Measurements from ENCODE around the gene PLD3. TPM values are rescaled to one million over a fixed set of nuclear protein-coding genes. Genes with fewer than 3 reads are reported as not detected.

Gene PLD3
- total and polyA plus RNA-seq, 2 experiments from 2014 or later: 181 to 490 TPM

- Mint-ChIP-seq H3K4me1 (peaks cover 5% of the 10 kb centered on the region; the same call in 1 of the 3 replicates), H3K36me3 (ENCODE audit: low read depth) (peaks cover 30% of the 10 kb centered on the region), H3K27ac (no peak overlapping the region; the same call in 1 of the 2 replicates), H3K4me3 (no peak overlapping the region), H3K9me3 (peaks cover 2% of the 10 kb centered on the region; the same call in 1 of the 3 replicates), H3K27me3 (ENCODE audit: insufficient read depth, low read depth, poor library complexity) (peaks cover 4% of the 10 kb centered on the region)
- H2AFZ ChIP-seq: no peak overlapping the region
- ATAC-seq (no peak), DNase-seq (ENCODE audit: low spot score) (no peak)
- H3K4me3 ChIP-seq: no peak overlapping the region
- no peaks in the 10 kb centered on the region for H3K4me1 ChIP-seq (ENCODE audit: insufficient read depth)
- TF ChIP-seq JUNB (IDR thresholded peaks at IDR 0.05; ENCODE audit: unreplicated experiment) (no peak), CTCF (conservative IDR thresholded peaks at IDR 0.05; ENCODE audit: low read depth in 2 of 2) (no peak), POLR2AphosphoS5 (IDR thresholded peaks at IDR 0.05; ENCODE audit: low read depth) (no peak), STAT1 (IDR thresholded peaks at IDR 0.05; ENCODE audit: unreplicated experiment) (no peak), EZH2 (IDR thresholded peaks at IDR 0.05; ENCODE audit: low read depth, unreplicated experiment) (no peak), CREB1 (CRISPR knock-in tag; IDR thresholded peaks at IDR 0.05; ENCODE audit: low read depth) (no peak), EZH2phosphoT487 (IDR thresholded peaks at IDR 0.05; ENCODE audit: unreplicated experiment) (no peak), ZNF462 (CRISPR knock-in tag; IDR thresholded peaks at IDR 0.05) (no peak), ZNF114 (CRISPR knock-in tag; IDR thresholded peaks at IDR 0.05) (no peak), NANOG (IDR thresholded peaks at IDR 0.05; ENCODE audit: borderline replicate concordance) (no peak), REST (IDR thresholded peaks at IDR 0.05; ENCODE audit: unreplicated experiment) (no peak)
- H3K79me2 ChIP-seq (replicated peaks; ENCODE audit: insufficient read depth): no peaks in the 10 kb centered on the region
- no peaks in the 10 kb centered on the region for H3K9me2 ChIP-seq (ENCODE audit: insufficient read depth)
- no peak overlapping the region for H3K4me2 ChIP-seq
- H3F3A ChIP-seq (replicated peaks; ENCODE audit: low read depth): no peaks in the 10 kb centered on the region
- H4K20me1 ChIP-seq (replicated peaks; ENCODE audit: insufficient read depth): peaks cover 6% of the 10 kb centered on the region
- H3K36me3 ChIP-seq (ENCODE audit: insufficient read depth): no peaks in the 10 kb centered on the region
- no peak overlapping the region for H3K27ac ChIP-seq (ENCODE audit: low read depth)
- H3K27me3 ChIP-seq (ENCODE audit: insufficient read depth): no peaks in the 10 kb centered on the region
Measured at GRCh38 chr19:40320558-40320935, 27.9 kb upstream of the PLD3 start.
